ENCODE measurements around the gene GFER. TPM values are rescaled to one million over a fixed set of nuclear protein-coding genes. Genes with fewer than 3 reads are reported as not detected.
"Not testable (repeated sequence)": the region's sequence is repeated elsewhere in the genome, so short reads cannot be mapped to it uniquely, and the experiment has no call there.

The GFER gene
- total RNA-seq, 1 experiment from 2014 or later: 57.3 TPM

GRCh38 chr16:2009791-2010510 lies 26.0 kb downstream of the GFER start, which contains the start of gene ZNF598:
Gene ZNF598 (minus strand): TSS chr16:2009821.
- ChIA-PET POLR2A (interaction anchor here (1.9 kb wide), 1 partner anchor 146 kb away, joined by 16 read pairs; the partner anchor contains the start of gene TRAF7), CTCF (no interaction called here)
- Mint-ChIP-seq H3K27me3 (ENCODE audit: insufficient read depth, unreplicated experiment) (no peaks in the 10 kb centered on the region), H3K36me3 (ENCODE audit: insufficient read depth, unreplicated experiment) (peaks cover 22% of the 10 kb centered on the region), H3K27ac (ENCODE audit: unreplicated experiment) (peak within 1 kb of the TSS; percentile 85), H3K9me3 (ENCODE audit: unreplicated experiment) (no peaks in the 10 kb centered on the region), H3K4me3 (ENCODE audit: unreplicated experiment) (peak within 1 kb of the TSS; percentile 82), H3K4me1 (ENCODE audit: low read depth, unreplicated experiment) (peaks cover 5% of the 10 kb centered on the region)
- intact Hi-C loops (cut with micrococcal nuclease; ENCODE audit: unreplicated experiment): no loop called here
- Histone ChIP-seq H3K4me3 (ENCODE audit: low read depth, low read length) (peak within 1 kb of the TSS; percentile 77), H3K9me3 (no peaks in the 10 kb centered on the region), H3K27me3 (replicated peaks; ENCODE audit: control insufficient read depth, insufficient read depth, low read length) (no peaks in the 10 kb centered on the region), H3K36me3 (ENCODE audit: control insufficient read depth, insufficient read depth, low read length) (no peaks in the 10 kb centered on the region; the same call in 1 of the 2 replicates), H3K4me1 (peaks cover 16% of the 10 kb centered on the region)
- TF ChIP-seq CTCF (IDR thresholded peaks at IDR 0.05; ENCODE audit: insufficient read depth in 1 of 2, low read depth in 1 of 2, low read length in 1 of 2, severe bottlenecking in 1 of 2, unreplicated experiment in 1 of 2): no peak
- TSS peak; percentile 98 for BruUV-seq (replicated peaks)
- DNase-seq: peak; percentile 68 to 88

GRCh38 chr16:2011726-2012125 lies 27.7 kb downstream of the GFER start:
- POLR2A ChIA-PET; DNase-seq; H3K4me3 Mint-ChIP-seq (ENCODE audit: unreplicated experiment); BruUV-seq (replicated peaks); H3K4me1 Mint-ChIP-seq (ENCODE audit: low read depth, unreplicated experiment); H3K9me3 Mint-ChIP-seq (ENCODE audit: unreplicated experiment); H3K9me3 ChIP-seq; H3K4me3 ChIP-seq (ENCODE audit: low read depth, low read length); intact Hi-C loops (cut with micrococcal nuclease; ENCODE audit: unreplicated experiment); H3K27me3 ChIP-seq (replicated peaks; ENCODE audit: control insufficient read depth, insufficient read depth, low read length); H3K27me3 Mint-ChIP-seq (ENCODE audit: insufficient read depth, unreplicated experiment); H3K27ac Mint-ChIP-seq (ENCODE audit: unreplicated experiment); H3K36me3 ChIP-seq (ENCODE audit: control insufficient read depth, insufficient read depth, low read length): not testable (repeated sequence)
- peaks cover 11% of the 10 kb centered on the region for H3K36me3 Mint-ChIP-seq (ENCODE audit: insufficient read depth, unreplicated experiment)
- peaks cover 27% of the 10 kb centered on the region for H3K4me1 ChIP-seq
- CTCF ChIA-PET: interaction anchor here (1.4 kb wide), 1 partner anchor 11 kb away, joined by 3 read pairs; no protein-coding TSS in a partner anchor

GRCh38 chr16:2013527-2013926 lies 29.5 kb downstream of the GFER start:
- H3K4me1 ChIP-seq: peaks cover 13% of the 10 kb centered on the region
- Mint-ChIP-seq H3K27ac (ENCODE audit: unreplicated experiment) (no peak overlapping the region), H3K36me3 (ENCODE audit: insufficient read depth, unreplicated experiment) (no peaks in the 10 kb centered on the region), H3K4me1 (ENCODE audit: low read depth, unreplicated experiment) (no peaks in the 10 kb centered on the region), H3K27me3 (ENCODE audit: insufficient read depth, unreplicated experiment) (no peaks in the 10 kb centered on the region), H3K4me3 (ENCODE audit: unreplicated experiment) (no peak overlapping the region), H3K9me3 (ENCODE audit: unreplicated experiment) (no peaks in the 10 kb centered on the region)
- DNase-seq: no peak
- ChIA-PET POLR2A (no interaction called here), CTCF (no interaction called here)
- no peak for TF ChIP-seq CTCF (IDR thresholded peaks at IDR 0.05; ENCODE audit: insufficient read depth in 1 of 2, low read depth in 1 of 2, low read length in 1 of 2, severe bottlenecking in 1 of 2, unreplicated experiment in 1 of 2)
- no TSS peak for BruUV-seq (replicated peaks)
- intact Hi-C loops (cut with micrococcal nuclease; ENCODE audit: unreplicated experiment): no loop called here
- no peak overlapping the region for H3K4me3 ChIP-seq (ENCODE audit: low read depth, low read length)
- H3K9me3 ChIP-seq: no peaks in the 10 kb centered on the region
- H3K36me3 ChIP-seq (ENCODE audit: control insufficient read depth, insufficient read depth, low read length): no peaks in the 10 kb centered on the region
- H3K27me3 ChIP-seq (replicated peaks; ENCODE audit: control insufficient read depth, insufficient read depth, low read length): no peaks in the 10 kb centered on the region

Measured in Caco-2 (cell line).